Measurements from ENCODE around the gene GREB1. TPM values are rescaled to one million over a fixed set of nuclear protein-coding genes. Genes with fewer than 3 reads are reported as not detected.
A peak's percentile ranks its signal among the peaks of the same experiment; 100 is the strongest.

The GREB1 gene
- total RNA-seq, 1 experiment from 2014 or later: 6.2 TPM

GRCh38 chr2:11498543-11499034 is 35.3 kb upstream of the GREB1 start:
- POLR2A ChIA-PET: no interaction called here
- CTCF ChIA-PET: interaction anchor here (1.1 kb wide), 1 partner anchor 84 kb away, joined by 3 read pairs; no protein-coding TSS in a partner anchor
- intact Hi-C loops (cut with micrococcal nuclease): no loop called here
- DNase-seq (ENCODE audit: low read depth, low spot score) (no peak), ATAC-seq (peak; percentile 76)
- H3K4me1 ChIP-seq (ENCODE audit: control insufficient read depth in 1 of 2, insufficient read depth in 2 of 2, low read length in 2 of 2): peaks cover 10 to 16% of the 10 kb centered on the region in 2 experiments; a peak in 3 of 4 replicates
- H3K79me2 ChIP-seq (ENCODE audit: insufficient read depth, low read length): no peaks in the 10 kb centered on the region
- TF ChIP-seq EZH2phosphoT487 (IDR thresholded peaks at IDR 0.05; ENCODE audit: borderline replicate concordance) (no peak), YY1 (IDR thresholded peaks at IDR 0.05; ENCODE audit: extremely low read depth, insufficient replicate concordance, low read depth, low read length) (no peak), CTCF (IDR thresholded peaks at IDR 0.05 in 2 of 3, conservative IDR thresholded peaks at IDR 0.05 in 1 of 3; ENCODE audit: borderline replicate concordance in 1 of 3, insufficient read depth in 1 of 3, low read depth in 2 of 3, low read length in 2 of 3) (no peak), EGR1 (IDR thresholded peaks at IDR 0.05; ENCODE audit: low read depth) (no peak), REST (IDR thresholded peaks at IDR 0.05; ENCODE audit: low read depth) (no peak), ZBTB33 (IDR thresholded peaks at IDR 0.05; ENCODE audit: extremely low read depth, insufficient replicate concordance, low read length) (no peak), ELF1 (IDR thresholded peaks at IDR 0.05; ENCODE audit: borderline replicate concordance, low read depth) (no peak), ZNF274 (IDR thresholded peaks at IDR 0.05; ENCODE audit: low read depth, low read length) (no peak), SIN3A (IDR thresholded peaks at IDR 0.05; ENCODE audit: low read depth) (no peak), RAD21 (IDR thresholded peaks at IDR 0.05; ENCODE audit: low read depth) (no peak), EZH2 (IDR thresholded peaks at IDR 0.05) (no peak), TCF7L2 (IDR thresholded peaks at IDR 0.05; ENCODE audit: borderline replicate concordance, extremely low read depth, insufficient read depth, insufficient read length) (no peak), POLR2A (IDR thresholded peaks at IDR 0.05; ENCODE audit: borderline replicate concordance, extremely low read depth, insufficient read depth, insufficient read length) (no peak), SRF (IDR thresholded peaks at IDR 0.05; ENCODE audit: low read depth) (no peak), CBX3 (IDR thresholded peaks at IDR 0.05; ENCODE audit: low read depth) (no peak)
- H3K36me3 ChIP-seq (ENCODE audit: control insufficient read depth in 1 of 2, insufficient read depth in 2 of 2, low read length in 2 of 2): no peaks in the 10 kb centered on the region
- H3K9ac ChIP-seq (ENCODE audit: low read length): no peak overlapping the region
- H3K9me2 ChIP-seq (ENCODE audit: insufficient read depth): no peaks in the 10 kb centered on the region
- H3K9me3 ChIP-seq (ENCODE audit: control insufficient read depth in 1 of 2, insufficient read depth in 1 of 2, low read depth in 1 of 2, low read length in 2 of 2): no peaks in the 10 kb centered on the region
- H3K27ac ChIP-seq (ENCODE audit: low read depth, low read length): no peak overlapping the region
- H3K27me3 ChIP-seq (ENCODE audit: insufficient read depth, low read length): no peaks in the 10 kb centered on the region
- no peak overlapping the region for H2AFZ ChIP-seq (ENCODE audit: low read depth, low read length, poor library complexity, severe bottlenecking)
- RAD21 ChIA-PET (ENCODE audit: low non-redundant PET in 1 of 2, low total read pairs in 2 of 2, uncharacterized antibody in 2 of 2, unreplicated experiment in 2 of 2): no interaction called here
- peak overlapping the region; percentile 49 for H3K4me2 ChIP-seq (ENCODE audit: low read length)
- no peaks in the 10 kb centered on the region for H4K20me1 ChIP-seq (ENCODE audit: insufficient read depth)
- BruUV-seq (replicated peaks): no TSS peak
- H3K4me3 ChIP-seq (replicated peaks in 1 of 2; ENCODE audit: low read depth in 1 of 2, low read length in 2 of 2): no peak overlapping the region
